ENCODE results near the gene MIER2.

Gene MIER2

DNA sequence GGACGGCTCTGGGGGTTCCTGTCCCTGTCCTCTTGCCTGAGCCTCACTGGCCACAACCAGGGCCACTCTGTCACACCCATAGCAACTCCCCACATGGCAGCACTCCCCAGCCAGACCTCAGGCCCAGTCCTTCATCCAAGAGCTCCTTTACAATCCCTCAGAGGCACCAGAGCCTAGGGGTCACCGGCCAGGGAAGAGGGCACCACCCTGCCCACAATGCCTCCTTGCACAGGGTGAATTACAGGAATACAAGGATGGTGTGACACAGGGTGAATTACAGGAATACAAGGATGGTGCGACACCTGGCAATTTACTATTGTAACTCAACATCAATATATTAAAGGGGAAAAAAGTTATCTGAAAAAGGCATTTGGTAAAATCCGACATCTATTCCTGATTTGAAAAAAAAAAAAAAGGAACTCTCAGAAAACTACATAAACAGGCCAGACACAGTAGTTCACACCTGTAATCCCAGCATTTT is 16.5 kb downstream of the MIER2 start:
- DNase-seq, result no peak

DNA sequence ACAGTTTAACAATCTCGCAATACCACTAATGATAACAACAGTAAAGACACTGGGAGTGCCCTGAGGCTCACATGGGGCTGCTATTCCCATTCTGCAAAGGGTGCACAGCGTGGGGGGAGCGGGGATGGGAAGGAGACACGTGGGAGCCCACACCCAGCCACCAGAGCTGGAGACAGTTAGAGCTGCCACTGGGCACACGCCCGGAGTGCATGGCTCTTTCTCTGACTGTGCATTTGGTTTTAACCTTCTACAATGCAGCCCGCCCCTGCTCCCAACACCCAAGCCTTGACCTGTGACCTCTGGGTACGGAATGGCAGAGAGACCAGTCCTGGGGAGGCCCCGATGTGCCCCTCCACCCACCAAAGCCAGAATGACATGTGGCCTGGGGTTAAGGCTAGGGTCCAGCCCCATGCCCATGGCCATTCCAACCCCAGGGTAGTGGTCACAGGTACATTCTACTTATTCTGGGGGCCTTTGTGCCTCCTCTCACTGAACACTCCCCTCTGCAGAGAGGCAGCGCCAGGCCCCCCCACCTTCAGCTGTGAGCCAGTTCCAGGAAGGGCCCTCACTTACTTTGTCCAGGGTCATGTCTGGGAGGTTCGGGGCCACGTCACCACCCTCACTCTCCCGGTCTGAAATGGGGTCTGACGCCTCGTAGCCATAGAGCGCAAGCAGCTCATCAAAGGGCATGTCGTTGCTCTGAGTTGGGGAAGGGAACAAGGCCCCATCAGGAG is 17.1 kb downstream of the MIER2 start:
- no peak for DNase-seq

DNA sequence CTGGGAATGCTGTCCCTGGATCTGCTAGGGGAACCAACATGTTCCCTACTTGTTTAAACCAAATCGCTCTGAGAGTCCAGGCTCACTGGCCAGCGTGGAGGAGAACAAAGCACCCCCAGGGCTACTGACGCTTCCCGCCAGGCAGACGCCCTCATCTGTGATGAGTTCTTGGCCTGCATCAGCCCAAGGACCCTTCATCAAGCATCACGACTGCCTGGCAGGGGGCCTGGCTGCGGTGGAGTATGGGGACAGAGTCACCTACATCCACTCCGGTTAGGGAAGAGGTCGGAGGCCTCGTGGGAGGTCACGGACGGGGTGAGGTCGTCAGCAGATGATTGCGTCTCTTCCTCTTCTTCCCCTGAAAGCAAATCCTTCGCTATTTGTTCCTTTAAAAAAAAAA is 17.7 kb downstream of the MIER2 start:
- no peak for DNase-seq

DNA sequence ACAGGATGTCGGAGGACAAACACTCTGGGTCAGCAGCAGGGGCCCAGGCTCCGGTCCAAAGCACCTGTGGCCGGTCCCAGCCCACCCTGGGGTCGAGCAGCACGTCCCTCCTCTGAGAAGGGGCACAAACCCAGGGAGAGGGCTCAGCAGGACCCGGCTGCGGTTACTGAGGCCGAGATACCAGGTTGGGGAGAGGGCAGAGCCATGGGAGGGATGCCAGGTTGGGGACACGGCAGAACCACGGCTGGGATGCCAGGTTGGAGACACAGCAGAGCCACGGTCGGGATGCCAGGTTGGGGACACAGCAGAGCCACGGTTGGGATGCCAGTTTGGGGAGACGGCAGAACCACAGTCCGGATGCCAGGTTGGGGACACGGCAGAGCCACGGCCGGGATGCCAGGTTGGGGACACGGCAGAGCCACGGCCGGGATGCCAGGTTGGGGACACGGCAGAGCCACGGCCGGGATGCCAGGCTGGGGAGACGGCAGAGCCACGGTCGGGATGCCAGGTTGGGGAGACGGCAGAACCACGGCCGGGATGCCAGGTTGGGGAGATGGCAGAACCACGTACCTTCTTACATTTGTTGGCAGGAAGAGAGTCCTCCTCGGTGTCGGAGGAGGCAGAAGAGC is 18.5 kb downstream of the MIER2 start:
- no peak for DNase-seq

DNA sequence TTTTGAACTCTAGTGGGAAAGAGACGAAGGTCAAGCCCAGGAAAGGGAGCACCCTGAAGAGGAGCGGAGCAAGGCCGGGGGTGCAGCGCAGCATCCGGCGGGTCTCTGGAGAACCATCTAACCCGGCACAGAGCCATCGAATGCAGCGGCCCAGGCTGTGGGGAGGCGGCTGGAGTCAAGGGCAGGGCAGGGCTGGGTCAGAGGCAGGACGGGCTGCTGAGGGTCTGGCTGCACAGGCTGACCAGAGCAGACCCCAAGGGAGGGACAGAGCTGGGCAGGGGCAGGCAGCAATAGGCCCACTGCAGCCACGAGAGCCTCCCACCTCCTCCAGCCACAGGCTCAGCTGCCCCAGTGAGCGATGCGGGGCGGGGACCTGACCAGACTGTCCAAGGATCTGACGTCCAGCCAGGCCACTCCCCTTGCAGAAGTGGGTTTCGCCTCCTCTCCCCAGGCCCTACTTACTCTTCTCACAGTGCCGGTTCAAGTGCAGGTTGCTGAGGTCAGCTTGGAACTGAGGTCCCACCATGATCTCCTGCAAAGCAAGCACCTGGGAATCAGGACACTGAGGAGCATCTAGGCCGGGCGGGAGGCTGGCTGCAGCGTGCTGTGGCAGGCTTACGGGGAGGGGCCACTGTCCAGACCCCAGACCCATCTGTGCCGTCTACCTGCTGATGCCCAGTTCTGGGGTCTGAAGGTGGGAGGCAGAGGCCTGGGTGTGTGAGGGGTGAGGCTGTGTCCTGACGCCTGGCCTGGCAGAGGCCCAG is 19.2 kb downstream of the MIER2 start:
- DNase-seq, result no peak

DNA sequence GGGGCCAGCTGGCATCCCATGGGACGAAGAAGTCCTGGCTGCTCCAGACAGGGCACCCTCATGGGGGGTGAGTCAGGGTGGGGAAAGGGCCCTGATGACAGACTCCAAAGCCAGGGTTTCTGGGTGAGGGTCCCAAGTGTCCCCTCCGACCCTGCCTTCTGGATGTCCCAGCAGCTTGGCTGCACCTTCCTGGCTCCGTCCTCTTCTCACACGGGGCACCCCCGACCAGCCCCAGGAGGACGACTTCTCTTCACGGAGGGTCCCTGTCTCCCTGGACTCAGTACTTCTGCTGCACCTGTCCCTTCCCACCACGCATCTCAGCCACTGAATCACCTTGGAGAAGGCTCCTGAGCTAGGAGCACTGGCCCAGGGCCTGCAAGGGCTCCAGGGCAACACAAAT is 19.9 kb downstream of the MIER2 start:
- no peak for DNase-seq

DNA sequence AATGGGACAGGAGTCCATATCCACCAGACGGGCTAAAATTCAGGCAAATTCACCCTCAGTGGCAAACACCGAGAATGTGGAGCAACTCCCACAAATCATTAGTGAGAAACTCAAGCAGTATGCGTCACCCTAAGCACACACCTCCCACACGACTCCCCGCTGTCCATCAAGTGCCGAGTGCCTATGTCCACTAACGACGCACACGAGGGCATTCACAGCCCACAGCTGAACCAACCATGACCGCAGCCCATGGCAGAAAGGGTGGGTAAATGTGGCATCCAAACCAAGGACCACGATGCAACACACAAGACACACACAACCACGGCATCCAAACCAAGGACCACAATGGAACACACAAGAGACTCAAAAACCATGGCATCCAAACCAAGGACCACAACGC is 22.0 kb downstream of the MIER2 start:
- DNase-seq, result no peak

DNA sequence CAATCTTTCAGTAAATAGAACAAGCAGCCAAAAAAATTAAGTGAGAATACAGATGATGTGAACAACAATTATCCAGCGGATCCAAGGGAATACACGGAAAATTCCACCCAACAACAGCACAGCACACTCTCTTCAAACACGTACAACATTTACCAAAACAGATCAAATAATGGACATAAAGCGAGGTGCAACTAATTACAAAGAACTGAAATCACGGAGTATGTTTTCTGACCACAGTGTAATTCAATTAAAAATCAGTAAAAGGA is 26.2 kb downstream of the MIER2 start:
- no peak for DNase-seq

DNA sequence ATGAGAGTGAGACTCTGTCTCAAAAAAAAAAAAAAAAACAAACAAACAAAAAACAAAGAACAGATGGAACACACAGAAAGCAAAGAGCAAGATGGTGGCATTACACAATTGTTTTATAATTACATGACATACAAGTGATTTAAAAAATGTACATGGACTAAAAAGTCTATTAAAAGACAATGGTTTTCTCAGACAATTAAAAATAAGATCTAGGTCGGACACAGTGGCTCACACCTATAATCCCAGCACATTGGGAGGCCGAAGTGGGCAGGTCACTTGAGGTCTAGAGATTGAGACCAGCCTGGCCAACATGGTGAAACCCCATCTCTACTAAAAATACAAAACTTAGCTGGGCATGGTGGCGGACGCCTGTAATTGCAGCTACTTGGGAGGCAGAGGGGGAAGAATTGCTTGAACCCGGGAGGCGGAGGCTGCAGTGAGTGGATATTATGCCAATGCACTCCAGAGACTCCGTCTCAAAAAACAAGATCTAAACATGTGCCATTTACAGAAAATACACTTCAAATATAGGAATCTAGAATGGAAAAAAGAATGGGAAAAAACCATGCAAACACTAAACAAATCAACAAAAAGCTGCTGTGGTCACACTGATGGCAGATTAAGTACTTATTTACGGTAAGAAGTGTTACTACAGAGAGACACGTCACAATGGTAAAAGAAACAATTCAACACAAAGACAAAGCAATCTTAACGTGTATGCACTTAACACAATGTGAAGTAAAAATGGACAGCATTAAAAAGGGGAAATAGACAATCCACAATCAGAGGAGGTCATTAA is 26.7 kb downstream of the MIER2 start:
- DNase-seq, result no peak

DNA sequence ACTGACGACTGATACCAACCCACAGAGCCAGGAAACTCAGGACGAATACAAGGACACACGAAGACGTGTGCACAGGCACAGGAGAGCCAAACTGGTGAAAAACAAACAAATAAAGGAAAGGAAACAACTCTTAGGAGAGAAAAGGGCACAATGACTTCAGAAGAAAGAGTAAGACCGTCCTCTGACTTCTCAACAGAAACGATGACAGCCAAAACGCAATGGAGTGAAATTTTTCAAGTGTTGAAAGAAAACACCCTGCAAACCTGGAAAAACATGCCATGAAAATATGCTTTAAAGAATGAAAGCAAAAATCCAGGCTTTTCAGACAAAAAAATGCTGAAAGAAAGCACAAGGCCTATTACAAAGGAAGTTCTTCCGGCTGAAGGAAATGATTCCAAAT is 28.8 kb downstream of the MIER2 start:
- no peak for DNase-seq

DNA sequence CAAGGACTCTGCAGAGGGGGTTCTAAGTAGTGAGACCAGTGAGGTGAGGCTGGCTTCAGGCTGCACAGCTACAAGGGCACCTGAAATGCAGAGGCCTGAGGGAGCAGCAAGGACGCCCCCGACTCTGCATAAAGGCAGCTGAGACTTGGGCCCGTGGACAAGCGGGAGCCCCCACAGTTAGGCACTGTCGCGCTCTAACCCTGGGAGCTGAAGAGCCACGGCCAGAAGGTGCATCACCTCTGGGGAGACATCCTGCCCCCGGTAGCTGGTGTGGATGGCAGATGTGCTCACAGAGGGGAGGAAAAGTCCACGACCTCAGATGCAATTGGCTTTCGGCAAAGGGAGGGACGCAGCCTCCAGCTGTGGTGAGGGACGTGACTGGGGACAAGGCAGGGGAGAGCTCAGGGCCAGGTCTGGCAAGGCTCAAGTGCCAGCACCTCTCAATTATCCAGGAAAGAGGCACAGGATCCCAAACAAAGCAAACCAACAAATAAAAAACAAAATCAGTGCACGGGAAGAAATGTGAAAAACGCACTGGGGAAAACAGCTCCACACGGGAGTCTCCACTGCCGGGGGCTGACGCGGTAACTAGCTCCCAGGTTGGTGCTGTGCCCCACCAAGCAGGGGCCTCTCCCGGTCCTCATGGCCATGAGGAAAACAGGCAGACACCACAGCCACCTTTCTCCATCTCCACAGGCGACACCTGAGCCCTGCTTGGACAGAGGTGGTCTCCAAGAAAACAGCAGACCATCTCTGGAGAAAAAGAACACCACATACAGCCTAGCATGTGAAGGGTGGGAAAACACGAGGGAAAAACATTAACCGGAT is 30.4 kb downstream of the MIER2 start:
- DNase-seq, result no peak

DNA sequence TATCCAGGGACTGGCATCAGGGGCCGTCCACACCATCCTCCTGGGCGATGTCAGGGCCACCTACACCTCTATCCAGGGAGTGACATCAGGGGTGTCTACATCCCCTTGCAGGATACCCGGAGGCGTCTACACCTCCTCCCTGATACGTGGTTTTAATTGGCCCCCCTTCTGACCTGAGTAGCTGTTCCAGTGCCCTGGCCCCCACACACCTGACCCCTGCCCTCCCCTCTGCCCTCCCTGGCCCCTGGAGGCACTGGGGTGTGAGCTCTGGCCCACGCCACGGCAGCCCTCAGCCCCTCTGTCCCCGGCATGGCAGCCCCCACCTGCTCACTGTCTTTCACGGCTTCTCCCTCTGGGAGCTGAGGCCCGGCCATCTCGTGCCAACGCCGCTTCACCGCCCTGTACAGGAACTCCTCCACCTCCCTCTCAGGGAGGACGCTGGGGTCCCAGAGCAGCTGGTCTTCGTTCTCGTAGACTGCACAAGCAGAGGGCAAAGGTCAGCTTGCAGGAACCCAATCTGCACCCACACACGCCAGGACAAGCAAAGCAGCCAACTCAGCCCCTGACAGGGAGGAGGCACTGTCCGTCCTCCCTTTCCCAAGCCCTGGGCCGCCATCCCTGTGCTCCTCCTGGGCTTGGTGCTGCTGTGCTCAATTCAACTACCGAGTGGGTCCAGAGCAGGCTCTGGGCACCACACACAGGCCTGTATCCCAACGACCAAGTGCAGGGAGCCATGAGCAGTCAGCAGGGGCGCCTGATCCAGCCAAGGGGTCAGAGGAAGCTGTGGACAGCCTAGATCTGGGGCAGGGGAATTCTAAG is 31.2 kb downstream of the MIER2 start:
- DNase-seq, result no peak

DNA sequence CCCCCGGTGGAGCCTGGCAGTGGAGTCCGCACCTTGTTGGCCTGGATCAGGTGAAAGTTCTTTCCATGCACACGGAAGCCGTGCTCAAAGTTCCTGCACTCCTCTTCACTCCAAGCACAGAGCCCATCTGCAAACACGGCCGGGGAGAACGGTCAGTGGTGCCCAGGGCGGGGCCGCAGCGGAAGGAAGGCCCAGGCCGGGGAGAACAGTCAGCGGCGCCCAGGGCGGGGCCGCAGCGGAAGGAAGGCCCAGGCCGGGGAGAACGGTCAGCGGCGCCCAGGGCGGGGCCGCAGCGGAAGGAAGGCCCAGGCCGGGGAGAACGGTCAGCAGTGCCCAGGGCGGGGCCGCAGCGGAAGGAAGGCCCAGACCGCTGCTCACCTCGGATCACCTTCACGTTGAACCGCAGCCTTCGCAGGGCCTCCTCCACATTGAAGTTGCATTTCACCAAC is 32.8 kb downstream of the MIER2 start:
- no peak for DNase-seq

DNA sequence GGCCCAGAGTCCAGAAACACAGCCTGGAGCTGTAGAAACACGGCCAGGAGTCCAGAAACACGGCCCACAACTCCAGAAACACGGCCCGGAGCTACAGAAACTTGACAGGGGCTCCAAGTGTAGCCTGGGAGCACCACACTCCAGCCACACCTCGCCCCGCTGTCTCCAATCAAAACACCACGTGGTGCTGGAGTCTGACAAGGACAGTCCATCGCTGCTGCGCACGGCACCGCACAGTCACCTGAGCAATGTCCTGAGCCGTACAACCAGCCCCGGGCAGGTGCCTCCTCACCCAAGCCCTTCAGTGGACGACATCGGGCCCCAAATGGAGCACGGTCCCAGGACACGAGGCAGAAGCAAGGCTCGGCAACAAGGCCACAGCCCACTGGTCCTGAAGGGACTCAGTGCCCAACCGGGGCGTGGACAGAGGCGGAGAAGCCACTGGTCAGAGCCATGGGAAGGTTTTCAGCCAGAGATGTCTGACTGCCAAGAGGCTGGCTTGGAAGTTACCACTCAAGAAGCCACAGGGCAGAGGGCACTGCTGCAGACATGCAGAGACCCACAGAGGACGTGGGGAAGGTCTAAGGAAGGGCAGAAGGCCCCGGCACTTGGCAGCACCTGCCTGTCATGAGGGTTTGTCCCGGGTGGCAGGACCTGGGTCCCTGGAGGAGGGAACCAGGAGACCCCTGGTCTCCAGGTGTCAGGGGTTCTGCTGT is 33.7 kb downstream of the MIER2 start:
- DNase-seq, result no peak

DNA sequence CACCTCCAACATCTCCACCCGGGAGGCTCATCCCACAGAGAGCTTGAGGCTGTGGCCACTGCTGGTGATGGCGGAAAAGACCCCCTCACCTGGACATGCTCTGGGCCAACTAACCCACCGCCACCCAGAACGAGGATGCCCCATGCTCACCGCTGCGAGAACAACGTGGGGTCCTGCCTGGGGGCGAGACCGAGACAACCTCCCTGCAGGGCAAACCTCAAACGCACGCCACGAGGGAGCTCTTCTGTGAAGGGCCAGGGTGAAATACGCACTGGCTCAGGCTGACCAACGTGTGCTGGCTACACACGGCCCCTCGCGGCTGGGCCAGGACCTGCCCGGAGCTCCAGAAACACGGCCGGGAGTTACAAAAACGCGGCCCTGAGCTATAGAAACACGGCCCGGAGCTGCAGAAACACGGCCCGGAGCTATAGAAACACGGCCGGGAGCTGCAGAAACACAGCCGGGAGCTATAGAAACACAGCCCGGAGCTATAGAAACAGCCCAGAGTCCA is 34.4 kb downstream of the MIER2 start:
- no peak for DNase-seq

DNA sequence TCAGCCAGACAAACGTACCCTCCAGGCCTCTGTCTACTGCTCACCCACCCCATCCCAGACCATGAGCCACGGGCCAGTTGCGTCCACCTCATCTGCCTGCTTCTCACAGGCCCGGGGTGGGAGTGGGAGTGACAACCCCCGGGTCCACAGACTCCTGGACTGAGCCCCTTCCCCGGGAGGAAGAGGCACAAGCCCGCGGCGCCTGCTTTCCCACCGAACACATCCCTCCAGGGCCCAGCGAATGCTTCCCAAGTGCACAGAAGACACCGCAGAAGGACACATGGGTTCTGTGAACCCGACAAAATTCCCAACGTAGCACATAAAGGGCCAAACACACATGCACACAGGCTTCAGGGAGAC is 35.4 kb downstream of the MIER2 start:
- DNase-seq, result no peak

DNA sequence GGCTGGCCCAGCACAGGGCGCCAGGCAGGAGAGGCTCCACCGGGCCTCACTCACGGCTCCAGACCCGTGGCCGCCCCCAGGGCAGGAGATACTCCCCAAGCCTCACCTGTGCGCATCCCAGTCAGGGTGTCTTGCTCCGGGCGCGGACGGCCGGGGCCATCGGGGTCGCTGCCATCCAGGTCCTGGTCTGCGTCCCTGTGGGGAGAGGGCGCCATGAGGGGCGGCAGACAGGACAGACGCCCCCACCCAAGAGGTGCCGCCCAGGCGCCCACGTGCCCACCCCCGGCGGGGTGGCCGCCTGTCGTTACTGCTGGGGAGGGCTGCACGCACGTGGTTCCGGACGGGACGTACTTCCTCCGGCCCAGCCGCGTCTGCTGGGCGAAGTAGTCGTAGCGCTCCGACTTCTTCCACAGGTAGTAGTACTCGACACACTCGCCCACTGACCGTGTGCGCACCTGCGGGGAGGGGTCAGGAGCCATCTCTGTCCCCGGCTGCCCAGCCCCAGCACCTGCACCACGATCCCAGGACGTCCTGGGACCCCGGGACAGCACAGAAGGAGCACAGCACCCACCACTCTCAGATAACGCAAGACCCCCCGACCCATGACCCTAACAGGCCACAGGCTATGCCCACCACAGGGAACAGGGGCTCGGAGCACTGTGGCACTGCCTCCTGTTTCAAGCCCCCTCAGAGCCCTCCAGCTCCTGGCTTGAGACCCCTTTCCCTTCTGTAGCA is 36.0 kb downstream of the MIER2 start:
- no peak for DNase-seq

DNA sequence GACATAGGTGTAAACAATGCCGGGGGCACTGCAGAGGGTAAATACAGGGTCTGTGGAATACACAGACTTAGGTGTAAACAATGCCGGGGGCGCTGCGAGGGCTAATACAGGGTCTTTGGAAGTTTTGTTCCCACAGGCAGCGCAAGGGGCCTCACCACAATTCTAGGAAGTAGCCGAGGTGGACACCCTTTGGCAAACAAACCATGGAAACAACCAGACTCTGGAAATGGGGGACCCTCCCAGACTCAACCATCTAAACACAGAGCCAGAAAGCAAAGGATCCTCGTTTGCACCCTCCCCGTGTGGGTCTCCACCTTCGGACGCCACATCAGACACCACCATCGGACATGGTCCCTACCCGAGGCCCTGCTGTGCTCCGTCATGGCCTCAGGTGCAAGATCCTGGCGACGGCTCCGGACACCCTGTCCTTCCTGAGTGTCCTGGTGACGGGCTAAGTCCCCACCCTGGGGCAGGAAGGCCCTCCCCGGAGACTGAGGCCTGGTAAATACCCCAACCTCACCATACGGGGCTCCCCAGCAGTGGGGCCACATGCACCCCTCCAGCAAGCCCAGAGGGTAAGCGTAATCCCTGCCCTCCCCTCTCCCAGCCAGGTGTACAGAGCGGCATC is 36.7 kb downstream of the MIER2 start:
- DNase-seq, result no peak

DNA sequence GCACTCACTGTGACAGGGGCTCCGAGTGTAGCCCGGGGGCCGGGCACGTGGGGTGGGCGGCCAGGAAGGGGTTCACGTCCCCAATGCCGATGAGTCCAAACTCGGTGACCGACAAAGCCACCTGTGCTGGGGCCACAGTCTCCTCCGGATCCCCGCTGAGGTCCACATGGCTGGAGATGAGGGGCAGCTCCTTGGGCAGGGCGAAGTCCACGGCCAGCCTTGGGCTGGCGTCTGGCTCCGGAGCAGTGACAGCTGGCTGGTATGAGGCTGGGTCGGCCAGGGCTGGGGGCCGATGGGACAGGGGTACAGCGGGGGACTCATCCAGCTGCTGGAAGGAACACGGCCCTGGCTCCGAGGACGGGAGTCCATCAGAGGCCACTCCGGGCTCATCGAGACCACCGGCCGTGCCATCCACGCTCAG is 37.5 kb downstream of the MIER2 start:
- DNase-seq, result no peak
